Right renal cortex interstitium (tissue), 3 donors: ENCODE measurements around the gene FCHO2. TPM values are rescaled to one million over a fixed set of nuclear protein-coding genes. Genes with fewer than 3 reads are reported as not detected.

Experiments
- DNase-seq, 3 donors: peaks; one replicate each; pipeline ENCODE4 v3.0.0-alpha.2; 2013; ENCODE audit warnings: low read depth in 3 of 3, low spot score in 2 of 3
- polyA plus RNA-seq, 3 donors: library from polyadenylated mRNA; unstranded; fragments of 120-200 nt; gene quantifications; one replicate each; pipeline ENCODE4 v1.2.1, GENCODE V29; 2013; ENCODE audit not compliant: insufficient read length in 3 of 3

Gene FCHO2
- polyA plus RNA-seq, 3 donors, result 30.1 to 30.8 (median 30.8) TPM

DNA sequence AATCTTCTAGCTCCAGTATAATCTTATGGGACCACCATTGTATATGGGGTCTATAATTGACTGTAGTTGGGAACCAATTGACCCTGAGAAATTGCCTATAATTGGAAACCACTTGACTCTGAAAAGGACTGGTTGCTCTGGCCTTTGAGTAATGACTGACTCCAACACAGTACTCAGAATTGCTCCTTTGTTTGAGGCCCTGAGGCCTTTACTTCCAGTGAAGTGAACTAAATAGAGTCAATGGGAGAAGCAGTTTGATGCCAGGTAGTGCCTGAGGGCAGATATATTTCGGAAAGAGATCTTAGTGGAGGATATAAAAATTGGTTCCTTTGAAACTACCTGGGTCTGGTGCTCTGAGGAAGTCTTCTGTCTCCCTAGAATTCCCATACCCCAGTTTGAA is 148.5 kb downstream of the FCHO2 start:
- DNase-seq, result no peak

DNA sequence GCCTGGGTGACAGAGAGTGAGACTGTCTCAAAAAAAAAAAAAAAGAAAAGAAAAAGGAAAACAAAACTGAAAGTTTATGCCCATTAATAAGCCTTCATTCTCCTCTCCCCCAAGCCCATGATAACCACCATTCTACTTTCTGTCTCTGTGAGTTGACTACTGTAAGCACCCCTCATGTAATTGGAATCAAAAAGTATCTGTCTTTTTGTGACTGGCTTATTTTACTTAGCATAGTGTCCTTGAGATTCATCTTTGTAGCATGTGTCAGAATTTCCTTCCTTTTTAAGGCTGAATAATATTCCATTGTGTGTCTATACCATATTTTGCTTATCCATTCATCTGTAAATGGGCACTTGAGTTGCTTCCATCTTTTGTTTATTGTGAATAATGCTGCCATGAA is 150.5 kb downstream of the FCHO2 start:
- no peak for DNase-seq

- no peak for DNase-seq
Measured at GRCh38 chr5:73110190-73110589, 154.3 kb downstream of the FCHO2 start.

- no peak for DNase-seq
Measured at GRCh38 chr5:73111536-73111935, 155.7 kb downstream of the FCHO2 start.

GRCh38 chr5:73112359-73112758 is 156.5 kb downstream of the FCHO2 start:
- DNase-seq, result no peak

DNA sequence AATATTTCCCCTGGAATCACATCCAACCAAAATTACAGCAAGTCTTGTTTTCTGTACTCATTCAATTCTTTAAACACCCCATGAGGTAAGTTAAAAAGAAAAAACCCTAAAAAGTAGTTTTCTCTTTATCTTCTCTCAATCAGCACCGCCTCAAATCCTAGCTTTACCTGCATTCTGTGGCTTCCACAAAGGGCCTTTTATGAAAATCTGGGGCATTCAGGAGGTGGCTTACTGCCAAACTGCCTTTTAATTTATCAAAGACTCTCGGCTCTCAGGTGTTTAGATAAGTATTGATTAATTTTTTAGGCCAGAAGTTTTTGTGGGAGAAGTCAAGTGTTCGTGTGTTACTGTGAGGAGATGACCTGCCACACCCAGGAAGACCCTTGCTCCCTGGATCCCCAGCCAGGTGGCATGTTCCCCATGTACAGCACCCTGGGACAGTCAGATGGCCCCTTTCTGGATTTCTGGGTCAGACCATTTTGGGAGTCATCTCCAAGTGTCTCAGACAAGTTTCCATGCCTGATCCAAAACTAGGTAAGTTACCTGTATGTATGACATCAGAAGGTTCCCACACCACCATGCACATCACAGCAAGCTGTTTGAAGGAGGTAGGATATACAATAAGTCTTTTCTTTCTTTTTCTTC is 158.3 kb downstream of the FCHO2 start:
- DNase-seq, result no peak

- DNase-seq, result no peak
Measured at GRCh38 chr5:73115399-73116051, 159.7 kb downstream of the FCHO2 start.

- DNase-seq, result no peak
Measured at GRCh38 chr5:73116506-73116905, 160.7 kb downstream of the FCHO2 start.

- DNase-seq, result no peak
Measured at GRCh38 chr5:73117088-73117740, 161.4 kb downstream of the FCHO2 start.

DNA sequence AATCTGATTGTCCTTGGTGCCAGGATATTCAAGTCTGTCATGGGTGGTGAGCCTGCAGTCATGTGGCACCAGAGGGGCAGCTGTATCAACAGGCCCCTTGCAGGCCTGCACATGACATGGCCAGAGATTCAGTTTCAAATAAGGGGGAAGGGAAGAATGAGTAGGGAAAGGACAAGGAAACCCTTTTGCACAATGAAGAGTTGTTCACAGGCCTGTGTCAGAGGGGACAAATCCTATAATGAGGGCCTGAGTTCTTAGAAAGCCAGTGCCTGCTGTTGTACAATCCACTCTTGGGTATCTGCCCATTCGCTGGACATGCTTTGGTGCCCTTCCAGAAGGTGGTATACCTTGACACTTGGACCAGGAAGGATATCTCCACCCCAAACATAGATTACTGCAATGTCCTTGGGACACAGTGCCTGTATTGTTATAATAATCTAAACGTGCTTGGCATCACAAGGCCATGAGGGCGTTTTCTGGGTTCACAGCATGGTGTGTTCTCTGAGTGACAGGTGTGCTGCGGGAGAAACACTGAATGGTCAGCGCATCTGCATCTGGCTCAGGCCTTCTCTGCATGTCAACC is 162.6 kb downstream of the FCHO2 start:
- DNase-seq, result peak in 1 of 3 donors; percentile 72

- no peak for DNase-seq
Measured at GRCh38 chr5:73119451-73120157, 163.8 kb downstream of the FCHO2 start.

GRCh38 chr5:73120222-73121118 is 164.6 kb downstream of the FCHO2 start, which contains the start of gene TMEM171:
Gene TMEM171, plus strand, starts transcription at chr5:73120575. Its CDS starts 2,799 bp downstream, at chr5:73123374.
- no peak for DNase-seq

- DNase-seq, result no peak
Measured at GRCh38 chr5:73121119-73121463, 165.2 kb downstream of the FCHO2 start.

GRCh38 chr5:73122875-73123810 is 167.3 kb downstream of the FCHO2 start:
- no peak for DNase-seq

DNA sequence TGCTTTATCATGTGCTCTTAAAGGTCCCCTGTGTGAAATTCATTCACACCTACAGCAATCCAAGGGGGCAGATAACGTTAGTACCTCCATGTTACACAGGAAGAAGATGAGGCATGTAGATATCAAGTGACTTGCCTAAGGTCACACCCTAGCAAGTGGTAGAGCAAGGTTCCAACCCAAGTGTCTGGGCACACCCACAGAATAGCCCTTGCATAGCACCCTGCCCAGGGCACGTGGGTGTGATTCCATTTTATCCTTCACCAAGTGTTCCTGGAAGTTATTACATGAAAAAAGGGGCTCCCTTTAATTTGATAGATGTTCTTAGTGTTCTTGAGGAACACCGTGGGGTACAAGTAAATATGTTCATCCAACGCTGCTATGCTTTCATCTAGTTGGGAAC is 169.4 kb downstream of the FCHO2 start:
- no peak for DNase-seq

DNA sequence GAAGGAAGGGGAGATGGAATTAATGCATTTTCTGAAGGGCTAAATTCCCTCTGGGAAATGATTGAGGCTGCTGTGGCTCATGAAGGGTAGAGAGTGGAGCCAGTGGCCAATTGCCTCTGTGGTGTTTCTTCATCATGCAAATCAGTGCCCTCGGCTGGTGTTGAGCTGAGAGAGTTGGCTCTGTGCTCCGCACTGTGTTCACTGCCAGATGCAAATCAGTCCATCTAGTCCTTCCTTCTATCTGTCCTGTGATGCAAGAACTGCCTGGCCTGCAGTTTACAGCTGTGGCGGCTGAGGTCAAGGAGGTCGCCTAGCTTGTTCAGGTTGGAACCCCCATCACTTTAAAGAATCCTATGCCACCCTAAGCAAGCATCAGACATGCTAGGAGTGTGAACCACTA is 170.5 kb downstream of the FCHO2 start:
- DNase-seq, result no peak

DNA sequence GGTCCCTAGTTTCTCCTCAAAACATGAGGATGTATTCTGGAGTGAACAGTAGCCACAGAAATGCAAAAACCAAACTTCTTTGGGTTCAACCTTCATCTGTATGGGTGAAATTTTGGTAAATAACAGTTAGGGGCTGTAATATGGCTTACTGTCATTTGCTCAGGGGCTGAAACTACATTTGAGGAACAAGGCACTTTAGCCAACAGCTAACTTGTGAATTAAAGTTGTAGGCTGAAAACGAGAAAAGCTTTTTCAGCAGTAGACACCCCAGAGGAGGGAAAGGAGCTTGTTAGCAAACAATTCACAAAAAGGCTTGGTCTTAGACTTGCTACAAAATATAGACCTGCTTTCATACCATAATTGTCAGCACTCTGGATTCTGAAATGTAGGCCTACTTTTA is 171.1 kb downstream of the FCHO2 start:
- no peak for DNase-seq

DNA sequence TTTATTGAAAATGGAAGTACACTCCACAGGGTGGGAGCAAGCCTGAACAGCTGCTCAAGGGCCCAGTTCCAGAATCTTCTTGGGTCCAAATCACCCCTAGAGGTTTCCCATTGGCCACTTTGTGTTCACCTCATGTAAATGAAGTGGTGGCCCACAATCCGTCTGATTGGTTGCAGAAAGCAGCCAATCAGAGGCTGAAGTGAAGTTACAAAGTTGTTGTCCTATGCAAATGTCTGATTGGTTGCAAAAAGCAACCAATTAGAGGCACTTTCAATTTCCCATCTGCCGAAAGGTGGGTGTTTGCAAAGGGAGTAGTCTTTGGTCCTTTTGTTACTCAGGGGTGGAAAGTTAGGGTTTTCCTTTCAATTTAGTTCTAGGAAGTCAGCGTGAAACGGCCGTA is 173.3 kb downstream of the FCHO2 start:
- DNase-seq, result no peak

- no peak for DNase-seq
Measured at GRCh38 chr5:73130811-73131210, 175.0 kb downstream of the FCHO2 start.
